Tibial nerve (tissue), 4 donors: ENCODE results near the gene CHRNA10. TPM values are rescaled to one million over a fixed set of nuclear protein-coding genes. Genes with fewer than 3 reads are reported as not detected.
A peak's percentile ranks its signal among the peaks of the same experiment; 100 is the strongest.

Source experiments
- DNase-seq, 2 donors: peaks; one replicate each; pipeline ENCODE4 v3.0.0-alpha.2; 2019; ENCODE audit warnings: low spot score in 2 of 2
- H3K27ac ChIP-seq, 4 donors: fragments of 200-600 bp; sonication (generic) in 3 of 4; one replicate each; pipeline ENCODE4 v1.5.1; 2017 to 2019; ENCODE audit warnings: mild to moderate bottlenecking in 1 of 4
- H3K27me3 ChIP-seq, 2 donors: fragments of 200-600 bp; sonication (generic) in 1 of 2; one replicate each; pipeline versions ENCODE4 v1.5.1 to v1.6.0; 2017 to 2019
- H3K36me3 ChIP-seq, 3 donors: fragments of 200-600 bp; sonication (generic); one replicate each; pipeline ENCODE4 v1.5.1; 2018 to 2019
- H3K4me1 ChIP-seq, 4 donors: fragments of 200-600 bp; sonication (generic) in 3 of 4; one replicate each; pipeline ENCODE4 v1.5.1; 2017 to 2019
- H3K4me3 ChIP-seq, 4 donors: fragments of 200-600 bp; sonication (generic) in 3 of 4; one replicate each; pipeline ENCODE4 v1.5.1; 2017 to 2019; ENCODE audit warnings: mild to moderate bottlenecking in 1 of 4, moderate library complexity in 1 of 4
- H3K9me3 ChIP-seq, 4 donors: fragments of 200-600 bp; sonication (generic) in 3 of 4; one replicate each; pipeline ENCODE4 v1.5.1; 2017 to 2019
- CTCF ChIP-seq, 5 experiments: fragments of 200-600 bp in 3 of 5; fragments of 450-650 bp in 2 of 5; sonication (generic) in 3 of 5; IDR thresholded peaks; one replicate each; pipeline ENCODE4 v1.5.1; 2016 to 2019; ENCODE audit warnings: antibody characterized with exemption in 5 of 5, mild to moderate bottlenecking in 3 of 5, moderate library complexity in 2 of 5
- EP300 ChIP-seq, 2 donors: sonication (generic); formaldehyde crosslinking; IDR thresholded peaks; one replicate each; pipeline ENCODE4 v1.6.1; 2017; ENCODE audit warnings: antibody characterized with exemption in 2 of 2, mild to moderate bottlenecking in 1 of 2
- POLR2A ChIP-seq, 2 donors: fragments of 450-650 bp; IDR thresholded peaks; one replicate each; pipeline ENCODE4 v1.6.1; 2017; ENCODE audit warnings: antibody characterized with exemption in 2 of 2, mild to moderate bottlenecking in 2 of 2, moderate library complexity in 2 of 2
- WGBS, 2 donors: methylation state at CpG; one replicate each; pipeline ENCODE4 v1.1.5; 2018; 5-methylcytosine and 5-hydroxymethylcytosine counted together
- total RNA-seq, 4 donors: library from RNA; depleted of rRNA; stranded (reverse); fragments of >200 nt; gene quantifications; one replicate each; pipeline ENCODE4 v1.1.0, GENCODE V29; 2016

The CHRNA10 gene
- total RNA-seq, 4 donors from 2014 or later = 0.42 to 2.1 (median 0.83) TPM

DNA sequence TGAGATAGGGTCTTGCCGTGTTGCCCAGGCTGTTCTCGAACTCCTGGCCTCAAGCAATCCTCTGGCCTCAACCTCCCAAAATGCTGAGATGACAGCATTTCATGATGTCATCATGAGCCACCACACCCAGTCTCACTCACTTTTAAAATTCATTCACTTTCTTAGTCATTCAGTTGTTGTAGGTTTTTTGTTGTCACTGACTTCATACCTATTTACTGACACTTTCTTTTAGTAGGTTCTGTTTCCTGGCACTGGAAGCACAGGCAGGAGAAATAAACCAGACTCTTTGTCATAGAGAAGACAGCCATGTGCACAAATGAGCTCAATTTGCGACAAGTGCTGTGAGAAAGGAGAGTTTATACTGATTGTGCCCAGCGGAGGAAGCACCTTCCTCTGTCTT lies 39.9 kb downstream of the CHRNA10 start:
- Histone ChIP-seq H3K9me3 (no peaks in the 10 kb centered on the region), H3K27ac (no peak overlapping the region), H3K4me1 (no peaks in the 10 kb centered on the region), H3K27me3 (no peaks in the 10 kb centered on the region), H3K36me3 (no peaks in the 10 kb centered on the region), H3K4me3 (no peak overlapping the region)
- TF ChIP-seq EP300 (IDR thresholded peaks at IDR 0.05) (no peak), POLR2A (IDR thresholded peaks at IDR 0.05) (no peak), CTCF (IDR thresholded peaks at IDR 0.05) (no peak)
- WGBS, 2 donors = 87 to 89% methylated on average over 4 of the region's 4 CpGs
- no peak for DNase-seq

DNA sequence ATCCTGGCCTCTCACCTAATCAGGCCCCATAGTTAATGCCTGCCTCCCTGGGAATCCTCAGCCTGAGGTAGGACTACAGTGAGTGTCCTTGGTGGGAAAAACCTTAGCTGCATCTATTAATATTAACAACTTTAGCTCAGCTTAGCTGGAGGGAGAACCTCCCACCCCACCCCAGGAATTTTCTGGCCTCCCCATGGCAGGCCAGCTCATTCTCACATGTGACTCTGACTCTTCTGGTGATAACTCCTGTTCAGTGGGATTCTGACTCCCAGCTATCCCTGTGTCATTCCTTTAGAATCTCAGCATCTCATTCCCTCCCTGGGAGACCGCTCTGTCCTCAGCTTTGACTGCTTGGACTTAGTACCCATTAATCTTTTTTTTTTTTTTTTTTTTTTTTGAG lies 43.9 kb downstream of the CHRNA10 start:
- no peak for TF ChIP-seq EP300 (IDR thresholded peaks at IDR 0.05)
- no peaks in the 10 kb centered on the region for H3K9me3 ChIP-seq
- H3K27me3 ChIP-seq = no peaks in the 10 kb centered on the region
- no peaks in the 10 kb centered on the region for H3K36me3 ChIP-seq
- H3K4me3 ChIP-seq = no peak overlapping the region
- H3K4me1 ChIP-seq = no peaks in the 10 kb centered on the region
- DNase-seq = no peak
- 94 to 100% methylated on average over 1 of the region's 1 CpG for WGBS, 2 donors
- H3K27ac ChIP-seq = no peak overlapping the region

DNA sequence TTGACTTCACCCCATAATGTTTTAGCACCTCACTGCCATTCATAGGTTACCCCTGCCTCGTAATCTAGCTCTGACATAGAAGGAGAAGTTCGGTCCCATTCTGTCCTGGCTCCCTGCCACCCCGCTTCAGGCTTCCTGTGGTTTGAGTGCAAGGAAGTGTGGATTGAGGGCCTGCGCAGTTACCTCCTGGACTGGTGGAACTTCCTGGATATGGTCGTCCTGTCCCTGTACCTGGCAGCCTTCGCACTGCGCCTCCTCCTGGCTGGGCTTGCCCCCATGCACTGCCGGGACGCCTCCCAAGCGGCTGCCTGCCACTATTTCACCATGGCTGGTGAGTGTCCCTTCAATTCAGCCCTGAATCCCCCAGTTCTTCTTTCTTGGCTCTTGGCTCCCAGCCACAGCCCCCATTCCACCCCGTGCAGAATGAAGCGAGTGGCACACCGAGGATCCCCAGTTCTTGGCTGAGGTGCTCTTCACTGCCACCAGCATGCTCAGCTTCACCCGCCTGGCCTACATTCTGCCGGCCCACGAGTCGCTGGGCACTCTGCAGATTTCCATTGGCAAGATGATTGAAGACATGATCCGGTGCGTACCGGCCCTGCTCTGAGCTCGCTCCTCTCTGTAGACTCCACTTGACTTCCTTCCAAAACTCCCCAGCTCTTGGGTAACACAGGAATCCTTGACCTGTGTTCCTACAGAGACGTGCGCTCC lies 44.8 kb downstream of the CHRNA10 start:
- WGBS, 2 donors = 75 to 84% methylated on average over 23 of the region's 23 CpGs
- Histone ChIP-seq H3K4me1 (no peaks in the 10 kb centered on the region), H3K27me3 (no peaks in the 10 kb centered on the region), H3K9me3 (no peaks in the 10 kb centered on the region), H3K27ac (no peak overlapping the region), H3K36me3 (no peaks in the 10 kb centered on the region), H3K4me3 (peak overlapping the region in 1 of 4 donors; percentile 26)
- DNase-seq = peak; percentile 44 to 53
- TF ChIP-seq EP300 (IDR thresholded peaks at IDR 0.05) = no peak
- no peak for TF ChIP-seq POLR2A (IDR thresholded peaks at IDR 0.05)
- TF ChIP-seq CTCF (IDR thresholded peaks at IDR 0.05) = no peak

GRCh38 chr11:3623767-3624458 lies 47.3 kb downstream of the CHRNA10 start:
- H3K9me3 ChIP-seq = no peaks in the 10 kb centered on the region
- H3K4me1 ChIP-seq = no peaks in the 10 kb centered on the region
- no peak overlapping the region for H3K4me3 ChIP-seq
- TF ChIP-seq POLR2A (IDR thresholded peaks at IDR 0.05) = no peak
- TF ChIP-seq EP300 (IDR thresholded peaks at IDR 0.05) = no peak
- TF ChIP-seq CTCF (IDR thresholded peaks at IDR 0.05) = no peak
- no peak overlapping the region for H3K27ac ChIP-seq
- no peaks in the 10 kb centered on the region for H3K27me3 ChIP-seq
- no peak for DNase-seq
- no peaks in the 10 kb centered on the region for H3K36me3 ChIP-seq
- WGBS, 2 donors = 58 to 60% methylated on average over 8 of the region's 8 CpGs

DNA sequence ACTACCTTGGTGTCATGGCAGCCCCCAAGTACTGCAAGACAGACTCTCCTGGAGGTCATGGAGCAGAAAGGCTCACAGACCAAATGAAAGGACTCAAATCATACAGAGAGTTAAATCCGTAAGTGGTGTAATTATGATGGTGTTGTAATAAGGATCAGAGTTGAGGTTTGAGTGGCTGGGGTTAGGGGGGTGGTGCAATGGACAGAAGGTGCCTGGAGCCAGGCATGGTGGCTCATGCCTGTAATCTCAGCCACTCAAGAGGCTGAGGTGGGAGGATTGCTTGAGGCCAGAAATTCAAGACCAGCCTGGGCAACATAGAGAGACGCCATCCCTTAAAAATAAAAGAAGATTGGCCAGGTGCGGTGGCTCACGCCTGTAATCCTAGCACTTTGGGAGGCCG lies 48.1 kb downstream of the CHRNA10 start:
- Histone ChIP-seq H3K36me3 (no peaks in the 10 kb centered on the region), H3K9me3 (no peaks in the 10 kb centered on the region), H3K4me1 (no peaks in the 10 kb centered on the region), H3K27me3 (no peaks in the 10 kb centered on the region), H3K4me3 (no peak overlapping the region), H3K27ac (no peak overlapping the region)
- 94 to 97% methylated on average over 5 of the region's 5 CpGs for WGBS, 2 donors
- DNase-seq = no peak
- TF ChIP-seq POLR2A (IDR thresholded peaks at IDR 0.05) = no peak
- no peak for TF ChIP-seq CTCF (IDR thresholded peaks at IDR 0.05)
- TF ChIP-seq EP300 (IDR thresholded peaks at IDR 0.05) = no peak
